Endothelial cell of umbilical vein (primary cell): ENCODE measurements around the gene BET1L.

Experiments used
- EZH2 ChIP-seq: IDR thresholded peaks from 2 replicates; pipeline ENCODE4 v1.6.1; 2012; ENCODE audit warnings: borderline replicate concordance, low read depth, mild to moderate bottlenecking, moderate library complexity, low read length, inconsistent platforms; ENCODE audit not compliant: severe bottlenecking
- GATA2 ChIP-seq: IDR thresholded peaks from 2 replicates; pipeline ENCODE4 v1.7.0; 2011; ENCODE audit warnings: low read depth, mild to moderate bottlenecking, moderate library complexity, mixed read lengths, low read length; ENCODE audit not compliant: insufficient read length, insufficient read depth
- POLR2A ChIP-seq: IDR thresholded peaks from 2 replicates; pipeline ENCODE4 v1.6.1; 2012; ENCODE audit warnings: low read depth, mild to moderate bottlenecking, control low read depth, low read length
- POLR2AphosphoS5 ChIP-seq: IDR thresholded peaks from 2 replicates; pipeline ENCODE4 v1.6.1; 2012; ENCODE audit warnings: low read depth, mild to moderate bottlenecking, control low read depth, low read length, moderate library complexity; ENCODE audit not compliant: insufficient read depth
- TF ChIP-seq, protein P1 (sequence below), 2 donors: IDR thresholded peaks; 1 replicate in 1 of 2; 2 replicates in 1 of 2; pipeline ENCODE4 v1.5.1; 2011; ENCODE audit warnings: low read length in 2 of 2, mild to moderate bottlenecking in 2 of 2, moderate library complexity in 2 of 2, control low read depth in 1 of 2, inconsistent platforms in 1 of 2, low read depth in 1 of 2; ENCODE audit not compliant: insufficient read depth in 1 of 2; ENCODE audit errors: extremely low read depth in 1 of 2
- TF ChIP-seq, protein P2 (sequence below): IDR thresholded peaks from 2 replicates; pipeline ENCODE4 v1.6.1; 2011; ENCODE audit not compliant: insufficient read depth, insufficient read length

DNA sequence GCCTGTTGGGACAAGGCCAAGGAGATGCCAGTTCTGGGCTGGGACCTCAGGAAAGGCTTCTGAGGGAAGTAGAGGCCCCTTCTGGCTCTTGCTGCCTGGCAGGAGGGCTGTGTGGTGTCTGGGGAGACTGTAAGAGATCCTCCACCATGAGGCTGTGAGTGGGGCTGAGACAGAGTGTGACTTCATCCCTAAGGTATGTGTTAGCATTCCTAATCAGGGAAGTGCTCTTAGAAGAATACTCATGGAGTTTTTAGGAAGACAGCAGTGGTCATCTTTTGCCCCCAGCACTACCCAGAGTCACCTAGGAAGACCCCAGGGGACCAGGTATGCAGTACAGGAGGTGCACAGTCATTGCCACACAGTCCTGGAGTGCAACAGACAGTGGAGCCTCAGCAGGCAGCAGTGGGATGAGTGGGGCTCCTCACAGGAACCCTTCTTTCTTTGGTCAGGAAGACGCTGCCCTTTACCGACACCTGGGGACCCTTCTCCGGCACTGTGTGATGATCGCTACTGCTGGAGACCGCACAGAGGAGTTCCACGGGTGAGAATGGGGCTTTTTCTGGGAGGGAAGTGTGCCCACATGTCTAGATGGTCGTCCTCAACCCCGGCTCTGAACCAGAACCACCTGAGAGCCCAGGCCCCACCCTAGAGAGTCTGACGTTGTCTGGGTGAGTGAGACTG, 3.1 kb upstream of the BET1L start:
- TF ChIP-seq POLR2AphosphoS5: no peak
- no peak for TF ChIP-seq POLR2A
- TF ChIP-seq, protein P1, sequence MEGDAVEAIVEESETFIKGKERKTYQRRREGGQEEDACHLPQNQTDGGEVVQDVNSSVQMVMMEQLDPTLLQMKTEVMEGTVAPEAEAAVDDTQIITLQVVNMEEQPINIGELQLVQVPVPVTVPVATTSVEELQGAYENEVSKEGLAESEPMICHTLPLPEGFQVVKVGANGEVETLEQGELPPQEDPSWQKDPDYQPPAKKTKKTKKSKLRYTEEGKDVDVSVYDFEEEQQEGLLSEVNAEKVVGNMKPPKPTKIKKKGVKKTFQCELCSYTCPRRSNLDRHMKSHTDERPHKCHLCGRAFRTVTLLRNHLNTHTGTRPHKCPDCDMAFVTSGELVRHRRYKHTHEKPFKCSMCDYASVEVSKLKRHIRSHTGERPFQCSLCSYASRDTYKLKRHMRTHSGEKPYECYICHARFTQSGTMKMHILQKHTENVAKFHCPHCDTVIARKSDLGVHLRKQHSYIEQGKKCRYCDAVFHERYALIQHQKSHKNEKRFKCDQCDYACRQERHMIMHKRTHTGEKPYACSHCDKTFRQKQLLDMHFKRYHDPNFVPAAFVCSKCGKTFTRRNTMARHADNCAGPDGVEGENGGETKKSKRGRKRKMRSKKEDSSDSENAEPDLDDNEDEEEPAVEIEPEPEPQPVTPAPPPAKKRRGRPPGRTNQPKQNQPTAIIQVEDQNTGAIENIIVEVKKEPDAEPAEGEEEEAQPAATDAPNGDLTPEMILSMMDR (IDR thresholded peaks at IDR 0.05; ENCODE audit: extremely low read depth in 1 of 2, insufficient read depth in 1 of 2, low read depth in 1 of 2, low read length in 2 of 2): no peak
- TF ChIP-seq EZH2: no peak
- TF ChIP-seq GATA2: no peak
- TF ChIP-seq, protein P2, sequence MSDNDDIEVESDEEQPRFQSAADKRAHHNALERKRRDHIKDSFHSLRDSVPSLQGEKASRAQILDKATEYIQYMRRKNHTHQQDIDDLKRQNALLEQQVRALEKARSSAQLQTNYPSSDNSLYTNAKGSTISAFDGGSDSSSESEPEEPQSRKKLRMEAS: no peak
